GM20431 (cell line): ENCODE data around the gene IMPDH2.

ENCODE experiments used
- in situ Hi-C: fragments of 300-500 bp; cut with MseI, MboI; formaldehyde crosslinking; loops from one replicate; pipeline ENCODE4 v1.15.0; 2020; ENCODE audit warnings: low sequenced_read_pairs; ENCODE audit not compliant: unreplicated experiment

The IMPDH2 gene

DNA sequence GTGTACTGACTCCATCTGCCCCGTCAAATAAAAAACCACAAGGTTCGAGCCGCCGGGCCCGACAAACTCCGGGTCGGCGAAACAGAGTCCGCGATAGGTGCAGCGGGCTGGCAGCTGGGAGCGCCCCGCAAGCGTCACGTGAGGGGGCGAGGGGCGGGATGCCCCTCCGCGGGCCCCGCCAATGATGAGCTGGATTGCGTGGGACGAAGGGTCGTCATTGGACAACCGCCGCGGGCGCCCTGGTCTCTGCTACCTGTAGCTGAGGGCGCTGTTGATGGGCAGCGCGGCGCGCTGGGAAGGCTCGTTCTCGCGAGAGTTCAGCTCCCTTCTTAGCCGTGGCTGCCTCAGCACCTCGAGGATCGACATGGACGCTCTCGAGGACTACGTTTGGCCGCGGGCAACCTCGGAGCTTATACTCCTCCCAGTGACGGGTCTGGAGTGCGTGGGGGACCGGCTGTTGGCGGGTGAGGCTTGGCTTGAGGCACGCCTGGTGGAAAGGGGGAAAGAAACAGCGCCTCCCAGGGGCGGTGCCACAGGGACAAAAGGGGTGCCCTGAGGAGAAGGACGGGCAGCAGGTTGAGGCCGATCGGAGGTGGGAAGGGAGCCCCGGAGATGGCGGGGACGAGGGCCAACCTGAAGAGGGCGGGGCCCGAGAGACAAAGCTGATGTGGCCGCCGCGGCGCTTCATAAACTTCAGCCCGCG lies 22.0 kb downstream of the IMPDH2 start, which contains the start of gene WDR6:
TSS of gene WDR6 (plus strand) at position 324 of the 703 bp plus-strand sequence. CDS start at position 365, 41 bp downstream.
- in situ Hi-C loops: no loop called here

DNA sequence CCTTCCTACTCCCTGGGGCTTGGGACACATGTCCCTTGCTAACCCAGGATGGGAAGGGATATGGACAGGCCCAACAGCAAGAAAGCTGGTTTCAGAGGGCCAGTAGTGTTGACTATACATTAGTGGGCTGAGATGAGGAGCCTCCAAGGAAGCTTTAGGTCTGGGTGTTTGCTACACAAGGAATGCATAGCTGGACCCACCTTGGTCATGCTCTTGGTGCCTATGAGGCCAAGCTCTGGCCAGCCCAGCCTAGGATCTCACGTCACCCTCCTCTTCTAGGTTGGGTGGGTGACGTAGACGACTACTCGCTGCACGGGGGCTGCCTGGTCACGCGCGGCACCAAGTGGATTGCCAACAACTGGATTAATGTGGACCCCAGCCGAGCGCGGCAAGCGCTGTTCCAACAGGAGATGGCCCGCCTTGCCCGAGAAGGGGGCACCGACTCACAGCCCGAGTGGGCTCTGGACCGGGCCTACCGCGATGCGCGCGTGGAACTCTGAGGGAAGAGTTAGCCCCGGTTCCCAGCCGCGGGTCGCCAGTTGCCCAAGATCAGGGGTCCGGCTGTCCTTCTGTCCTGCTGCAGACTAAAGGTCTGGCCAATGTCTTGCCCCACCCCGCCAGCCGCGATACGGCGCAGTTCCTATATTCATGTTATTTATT lies 22.7 kb downstream of the IMPDH2 start:
- in situ Hi-C loops: no loop called here

DNA sequence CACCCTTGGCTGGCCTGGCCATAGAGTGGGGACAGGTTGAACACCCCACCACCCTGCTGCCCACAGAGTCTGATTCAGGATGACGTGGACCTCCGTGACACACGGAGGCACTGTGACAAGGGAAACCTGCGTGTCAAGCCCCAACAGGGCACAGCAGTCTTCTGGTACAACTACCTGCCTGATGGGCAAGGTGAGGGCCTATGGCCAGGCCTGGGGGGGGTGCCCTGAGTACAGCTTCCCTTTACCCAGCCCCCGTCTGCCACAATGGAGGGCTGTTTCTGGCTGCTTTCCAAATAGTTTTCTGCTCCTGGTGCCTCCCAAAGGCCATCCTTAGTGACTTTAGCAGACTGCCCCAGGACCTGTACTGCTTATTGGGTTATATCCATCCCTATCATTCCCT lies 23.2 kb downstream of the IMPDH2 start:
- in situ Hi-C loops: no loop called here

DNA sequence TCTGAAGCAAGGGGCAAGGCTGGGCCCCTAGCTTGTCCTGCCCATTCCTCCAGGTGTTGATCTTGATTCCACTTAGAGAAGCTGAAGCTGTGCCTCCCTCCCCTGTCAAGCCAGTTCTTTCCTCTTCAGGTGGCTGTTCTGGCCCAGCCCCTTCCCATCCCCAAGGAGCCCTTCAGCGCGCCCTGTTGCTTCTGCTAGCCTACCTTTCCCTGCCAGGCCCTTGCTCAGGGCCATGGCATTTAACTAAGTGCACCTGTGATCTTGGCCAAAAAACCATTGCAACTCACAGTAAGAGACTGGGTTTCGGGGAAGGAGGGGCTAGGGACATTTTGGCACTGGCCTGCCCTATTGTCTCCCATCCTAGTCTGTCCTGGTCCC lies 23.9 kb downstream of the IMPDH2 start:
- in situ Hi-C loops: no loop called here

DNA sequence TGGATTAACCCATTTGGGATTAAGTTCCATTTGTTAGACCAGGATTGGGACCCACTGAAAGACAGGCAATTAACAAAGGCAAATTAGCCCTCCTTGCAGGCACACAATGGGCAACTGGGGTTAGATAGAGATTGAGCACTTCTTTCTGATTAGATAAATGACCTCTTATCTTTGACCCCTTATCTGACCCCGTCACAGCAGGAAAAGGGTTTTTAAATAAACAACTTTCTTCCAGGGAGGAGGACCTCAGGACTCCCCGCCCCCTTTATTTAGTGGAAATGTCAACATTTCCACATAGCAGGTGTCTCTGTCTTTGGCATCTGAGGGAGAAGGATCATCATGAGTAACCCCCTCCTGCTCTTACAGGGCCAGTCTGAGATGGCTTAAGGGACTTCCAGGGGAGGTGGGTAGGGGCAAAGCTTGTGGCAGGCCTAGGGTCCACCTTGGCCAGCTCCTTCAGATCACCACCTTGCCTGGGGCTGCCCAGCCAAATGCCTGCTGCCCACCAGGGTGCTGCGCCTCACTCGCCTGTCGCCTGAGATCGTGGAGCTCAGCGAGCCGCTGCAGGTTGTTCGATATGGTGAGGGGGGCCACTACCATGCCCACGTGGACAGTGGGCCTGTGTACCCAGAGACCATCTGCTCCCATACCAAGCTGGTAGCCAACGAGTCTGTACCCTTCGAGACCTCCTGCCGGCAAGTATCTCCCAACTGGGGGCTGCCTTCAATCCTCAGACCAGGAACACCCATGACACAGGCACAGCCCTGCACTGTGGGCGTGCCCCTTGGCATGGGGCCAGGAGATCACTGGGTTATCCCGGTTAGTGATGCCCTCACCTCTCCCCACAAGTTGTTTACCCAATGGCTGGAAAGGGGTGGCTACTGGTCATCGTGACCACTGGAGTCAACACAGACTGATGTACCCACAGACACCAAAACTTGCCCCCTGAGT lies 24.6 kb downstream of the IMPDH2 start:
- in situ Hi-C loops: no loop called here

DNA sequence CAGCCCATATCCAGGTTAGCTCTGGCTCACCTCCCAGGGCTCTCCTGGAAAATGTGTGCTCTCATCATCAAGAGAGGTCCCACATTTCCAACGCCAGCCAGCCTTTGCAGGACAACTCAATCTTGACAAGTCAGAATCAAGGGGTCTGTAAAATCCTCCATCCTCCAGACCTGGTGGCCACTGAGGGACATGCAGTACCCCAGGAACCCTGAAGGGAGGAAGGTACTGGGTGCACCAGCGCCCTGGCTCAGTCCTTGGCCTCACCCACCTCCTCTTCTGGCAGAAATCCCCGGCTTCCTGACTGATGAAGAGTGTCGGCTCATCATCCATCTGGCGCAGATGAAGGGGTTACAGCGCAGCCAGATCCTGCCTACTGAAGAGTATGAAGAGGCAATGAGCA lies 28.0 kb downstream of the IMPDH2 start:
- in situ Hi-C loops: no loop called here

DNA sequence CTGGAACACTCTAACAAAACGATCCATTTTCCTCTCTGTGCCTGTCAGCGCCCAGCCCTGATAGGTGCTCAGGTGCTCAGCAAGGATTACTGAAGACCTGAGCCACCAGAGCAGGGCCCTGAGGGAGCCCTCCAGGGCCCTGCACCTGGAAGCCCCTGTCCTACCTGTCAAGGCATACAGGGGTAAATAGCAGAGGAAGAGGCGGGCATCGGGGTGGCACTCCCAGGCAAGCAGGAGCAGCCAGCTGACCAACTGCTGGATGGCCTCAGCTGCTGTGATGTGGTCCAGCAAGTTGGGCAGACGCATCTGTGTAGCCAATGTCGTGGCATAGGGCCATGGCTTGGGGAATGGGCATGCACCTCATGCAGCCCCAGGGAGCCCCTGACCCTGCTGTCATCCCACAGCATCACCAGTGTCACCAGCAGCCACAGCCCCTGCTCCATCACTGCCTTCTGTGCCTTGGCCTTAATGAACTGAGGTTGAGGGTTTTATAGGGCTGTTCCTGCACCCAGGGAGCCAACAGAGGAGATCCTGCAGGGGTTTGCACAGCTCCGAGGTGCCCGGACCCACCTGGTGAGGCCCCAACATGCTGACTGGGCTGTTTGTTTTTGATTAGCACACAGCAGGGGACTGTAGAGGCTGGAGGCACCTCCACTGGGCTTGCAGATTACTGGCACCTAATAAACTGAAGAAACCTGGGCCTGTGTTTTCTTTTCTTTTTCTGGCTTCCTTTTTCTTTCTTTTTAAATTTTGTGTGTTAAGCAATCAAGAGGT lies 29.9 kb downstream of the IMPDH2 start:
- in situ Hi-C loops: no loop called here

DNA sequence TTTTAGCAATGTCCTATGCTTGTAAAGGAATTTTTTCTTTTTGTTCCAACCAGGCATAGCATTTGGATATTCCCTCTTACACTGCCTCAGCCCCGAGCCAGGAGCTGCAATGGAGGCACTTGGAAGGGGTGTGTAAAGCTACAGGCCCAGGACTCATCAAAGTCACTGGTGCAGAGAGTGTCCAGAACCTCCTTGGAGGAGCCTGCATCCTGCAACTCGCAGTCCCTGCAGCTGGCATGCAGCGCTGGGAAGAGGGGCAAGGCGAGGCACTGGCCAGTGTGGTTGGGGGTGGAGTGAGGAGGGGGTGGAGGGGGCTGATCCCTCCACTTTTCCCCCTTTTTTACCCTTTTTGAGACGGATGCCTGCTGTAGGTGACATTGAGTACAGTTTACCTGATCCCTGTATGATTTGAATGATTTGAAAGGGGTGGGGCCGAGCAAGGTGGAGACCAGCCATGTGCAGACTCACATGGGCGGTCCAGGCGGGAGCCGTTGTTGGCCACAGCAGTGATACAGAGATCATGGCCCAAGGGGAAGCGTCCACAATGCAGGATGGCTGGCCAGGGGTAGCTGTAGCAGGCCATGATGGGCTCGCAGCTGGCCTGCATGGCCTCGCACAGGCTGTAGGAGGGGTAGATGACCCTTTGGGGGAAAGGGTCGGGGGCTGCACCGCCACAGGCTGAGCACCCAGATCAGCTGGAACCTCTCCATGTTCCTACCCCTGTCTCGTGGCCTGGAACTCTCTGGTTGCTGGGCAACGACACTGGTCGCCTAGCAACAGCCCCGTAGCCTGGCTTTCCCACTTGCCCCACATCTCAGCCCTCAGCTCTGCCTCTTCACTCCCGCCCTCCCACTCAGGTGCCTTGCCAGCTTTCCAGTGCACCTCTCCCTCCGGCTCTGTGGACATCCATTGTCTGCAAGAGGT lies 31.2 kb downstream of the IMPDH2 start:
- in situ Hi-C loops: no loop called here

DNA sequence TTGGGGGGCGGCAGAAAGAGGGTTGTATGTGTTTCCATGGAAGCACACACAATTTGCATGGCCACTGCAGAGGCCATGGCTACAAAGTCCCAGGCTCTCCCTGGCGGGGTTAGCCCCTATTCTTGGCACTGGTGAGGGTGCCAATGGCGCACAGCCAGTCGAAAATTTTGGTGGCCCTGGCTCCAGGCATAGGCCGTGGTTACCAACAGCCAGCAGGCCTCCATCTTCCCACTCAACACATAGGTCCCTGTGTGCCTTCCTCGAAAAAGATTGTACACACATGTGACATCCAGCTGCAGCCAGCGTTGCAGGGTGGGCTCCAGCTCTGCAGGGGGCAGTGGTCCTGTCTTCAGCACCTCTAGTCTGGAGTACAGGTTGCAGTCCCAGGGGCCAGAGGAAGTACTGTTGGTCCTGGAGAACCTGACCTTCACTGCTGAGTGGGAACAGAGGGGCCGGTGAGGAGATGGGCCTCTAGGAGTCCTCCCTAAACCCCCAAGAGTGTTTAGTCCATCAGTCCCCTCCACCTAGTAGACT lies 32.0 kb downstream of the IMPDH2 start:
- in situ Hi-C loops: no loop called here

DNA sequence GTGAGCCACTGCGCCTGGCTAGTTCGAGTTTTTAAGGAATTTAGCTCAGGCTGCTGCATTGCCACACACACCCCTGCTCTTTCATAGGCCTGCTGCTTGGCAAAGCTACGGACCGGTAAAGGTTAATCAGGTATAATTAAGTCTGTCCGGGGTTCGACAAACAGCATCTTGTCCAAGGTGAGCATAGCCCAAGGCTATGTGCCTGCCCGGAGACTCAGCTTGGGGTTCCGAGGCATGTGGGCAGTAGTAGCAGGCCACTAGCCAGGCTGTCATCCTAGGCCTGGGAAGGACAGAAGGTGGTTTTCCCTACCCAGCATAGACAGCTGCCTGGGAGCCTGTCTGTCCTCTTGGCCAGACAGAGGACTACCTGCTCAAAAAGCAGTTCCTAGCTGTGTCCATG lies 32.6 kb downstream of the IMPDH2 start:
- in situ Hi-C loops: no loop called here

DNA sequence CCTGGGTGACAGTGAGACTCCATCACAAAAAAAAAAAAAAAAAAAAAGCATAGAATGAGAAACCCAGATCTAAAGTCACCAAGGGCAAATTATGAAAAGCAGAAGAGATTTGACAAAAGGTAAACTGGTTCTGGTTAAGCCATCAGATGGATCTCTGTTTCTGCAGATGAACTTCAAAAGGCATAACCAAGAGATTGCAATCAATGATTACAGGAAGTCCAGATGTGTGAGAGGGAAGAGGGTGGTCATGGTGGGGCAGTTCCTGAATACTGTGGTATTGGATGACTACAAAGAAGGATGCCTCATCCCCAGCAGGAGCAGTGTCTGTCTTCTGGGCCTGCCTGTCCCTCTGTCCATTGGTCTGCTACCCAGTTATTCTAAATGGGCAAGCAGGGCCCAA lies 35.4 kb downstream of the IMPDH2 start:
- in situ Hi-C loops: no loop called here

DNA sequence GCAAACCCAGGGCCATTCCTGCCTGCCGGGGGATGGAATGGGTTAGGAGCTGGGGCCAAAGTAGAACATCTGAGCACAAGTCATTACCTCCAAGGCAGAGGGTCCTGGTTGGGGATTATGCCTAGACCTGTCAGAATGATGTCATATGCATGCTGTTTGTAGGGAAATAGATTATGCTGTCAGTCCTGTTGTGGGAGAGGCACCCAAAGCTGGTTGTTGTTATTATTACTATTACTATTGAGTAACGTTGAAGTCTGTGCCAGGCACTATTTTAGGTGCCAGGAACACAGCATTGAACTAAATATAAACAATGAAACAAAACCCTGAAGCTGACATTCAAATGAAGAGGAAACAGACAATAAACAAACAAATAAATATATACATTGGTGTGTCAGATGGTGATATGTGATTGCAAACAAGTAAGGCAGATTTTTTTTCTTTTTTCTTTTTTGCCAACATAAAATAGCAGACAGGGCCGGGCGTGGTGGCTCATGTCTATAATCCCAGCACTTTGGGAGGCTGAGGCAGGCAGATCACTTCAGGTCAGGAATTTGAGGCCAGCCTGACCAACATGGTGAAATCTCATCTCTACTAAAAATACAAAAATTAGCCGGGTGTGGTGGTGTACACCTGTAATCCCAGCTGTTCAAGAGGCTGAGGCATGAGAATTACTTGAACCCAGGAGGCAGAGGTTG lies 37.2 kb downstream of the IMPDH2 start:
- in situ Hi-C loops: no loop called here

DNA sequence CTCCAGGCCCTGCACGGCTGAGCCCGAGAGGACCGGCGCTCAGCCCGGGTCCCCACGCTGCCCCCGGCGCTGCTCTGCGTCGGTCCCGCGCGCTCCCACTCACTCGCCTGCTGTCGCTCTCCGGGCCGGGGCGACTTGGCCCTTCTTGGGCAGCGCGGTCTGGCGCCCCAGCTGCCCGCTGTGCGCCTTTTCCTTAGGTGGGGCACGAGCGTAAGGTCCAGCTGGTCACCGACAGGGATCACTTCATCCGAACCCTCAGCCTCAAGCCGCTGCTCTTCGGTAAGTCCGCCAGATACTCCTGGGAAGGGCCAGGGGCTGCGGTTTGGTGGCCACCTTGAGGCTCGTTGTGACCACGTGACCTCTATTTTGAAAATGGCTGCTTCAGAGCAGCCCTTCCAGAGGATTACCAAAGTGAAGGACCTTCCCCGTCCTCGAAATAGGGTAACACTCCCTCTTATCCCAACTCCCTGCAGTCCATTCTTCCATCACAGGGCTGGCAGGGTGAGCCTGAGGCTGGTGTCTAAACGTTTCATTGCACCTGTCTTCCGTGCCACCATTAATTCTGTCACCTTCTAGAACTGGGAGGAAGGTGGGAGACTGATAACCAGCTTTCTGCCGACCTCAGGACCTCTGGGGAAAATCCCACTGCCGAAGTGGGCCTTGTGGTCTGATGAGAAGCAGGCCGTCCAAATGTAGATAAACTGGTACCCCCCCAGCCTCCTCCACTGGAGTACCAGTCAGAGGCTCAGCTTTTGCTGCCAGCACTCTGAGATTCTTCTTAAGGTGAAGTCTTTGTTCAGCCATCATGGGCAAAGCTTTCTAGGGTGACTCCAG lies 38.3 kb downstream of the IMPDH2 start:
- in situ Hi-C loops: no loop called here

DNA sequence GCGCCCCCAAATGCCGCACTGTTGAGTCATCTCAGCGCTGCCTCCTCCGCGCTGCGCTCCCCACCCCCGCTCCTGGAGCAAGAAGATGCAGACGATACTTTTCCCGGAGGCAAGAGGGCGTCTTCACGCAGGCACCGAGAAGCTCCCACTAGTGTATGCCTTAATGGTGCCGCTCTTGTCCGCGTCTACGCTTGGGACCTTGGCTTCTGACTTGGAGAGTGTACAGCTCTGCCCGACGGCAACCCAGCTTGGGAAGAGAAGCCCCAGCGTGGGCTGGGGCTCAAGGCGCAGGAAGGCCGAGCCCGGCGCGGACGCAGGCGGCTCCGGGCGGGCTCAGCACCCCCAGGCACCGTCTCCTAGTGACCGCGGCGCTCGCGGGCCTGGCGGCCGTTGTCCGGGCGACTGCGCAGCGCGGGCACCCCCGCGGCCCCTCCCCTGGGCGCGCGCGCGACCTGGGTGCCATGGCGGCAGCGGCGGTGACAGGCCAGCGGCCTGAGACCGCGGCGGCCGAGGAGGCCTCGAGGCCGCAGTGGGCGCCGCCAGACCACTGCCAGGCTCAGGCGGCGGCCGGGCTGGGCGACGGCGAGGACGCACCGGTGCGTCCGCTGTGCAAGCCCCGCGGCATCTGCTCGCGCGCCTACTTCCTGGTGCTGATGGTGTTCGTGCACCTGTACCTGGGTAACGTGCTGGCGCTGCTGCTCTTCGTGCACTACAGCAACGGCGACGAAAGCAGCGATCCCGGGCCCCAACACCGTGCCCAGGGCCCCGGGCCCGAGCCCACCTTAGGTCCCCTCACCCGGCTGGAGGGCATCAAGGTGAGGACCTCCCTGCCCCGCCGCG lies 39.2 kb downstream of the IMPDH2 start, which contains the start of gene P4HTM:
TSS of gene P4HTM (plus strand) at position 446 of the 840 bp plus-strand sequence. CDS start at position 462, 16 bp downstream.
- in situ Hi-C loops: no loop called here

DNA sequence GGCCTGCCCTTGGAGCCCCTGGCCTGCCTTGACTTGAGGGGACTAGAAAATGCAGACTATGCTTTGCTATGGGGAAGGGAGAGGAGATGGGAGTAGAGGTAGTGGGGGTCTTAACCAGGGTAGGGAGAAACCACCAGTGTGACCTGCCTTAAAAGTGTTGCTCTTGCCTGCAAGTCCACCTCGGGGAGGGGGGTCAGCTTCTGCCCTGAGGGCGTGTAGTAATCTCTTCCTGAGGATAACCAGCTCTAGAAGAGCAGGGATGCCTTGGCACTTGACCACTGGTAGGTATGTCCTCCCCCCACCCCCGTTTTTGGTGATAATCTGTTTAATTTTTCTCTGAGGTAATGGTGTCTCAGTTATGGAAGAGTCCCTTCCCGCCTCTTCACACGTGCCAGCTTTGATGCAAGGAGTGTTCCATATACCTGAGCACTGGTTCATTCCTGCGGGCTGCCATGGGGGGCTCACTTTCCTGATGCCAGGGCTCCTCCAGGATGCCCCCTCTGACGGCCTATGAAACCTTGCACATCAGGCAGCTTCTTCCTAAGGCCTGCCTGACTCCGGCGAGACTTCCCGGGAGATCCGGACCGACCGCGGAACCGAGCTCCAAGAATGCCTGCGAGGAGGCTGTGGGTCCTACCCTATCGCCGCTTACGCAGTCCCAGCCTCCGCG lies 39.9 kb downstream of the IMPDH2 start:
- in situ Hi-C loops: no loop called here

DNA sequence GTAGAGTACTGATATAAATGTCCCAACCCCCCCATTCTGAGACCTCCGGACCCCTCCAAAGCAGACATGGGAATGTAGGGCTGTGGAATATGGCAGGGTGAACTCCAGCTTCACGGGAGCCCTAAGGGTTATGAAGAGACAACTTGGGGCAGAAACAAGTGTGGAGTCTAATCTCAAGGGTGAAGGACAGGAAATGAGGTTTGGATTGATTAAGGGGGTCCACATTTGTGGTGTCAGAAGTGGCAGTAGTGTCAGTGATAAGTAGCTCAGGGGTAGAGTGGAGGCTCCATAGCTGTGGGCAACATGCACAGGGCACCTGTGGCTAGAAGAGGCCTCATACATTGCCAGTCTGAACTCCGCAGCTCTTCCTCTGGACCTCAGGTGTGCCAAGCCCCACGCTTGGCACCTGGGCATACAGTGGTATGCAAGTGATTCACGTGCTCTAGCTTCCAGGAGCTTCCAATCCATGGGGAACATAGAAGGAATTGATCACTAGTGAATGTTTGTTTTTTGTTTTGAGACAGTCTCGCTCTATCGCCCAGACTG lies 43.3 kb downstream of the IMPDH2 start:
- in situ Hi-C loops: no loop called here
